OCI-LY1 (cell line): Measurements from ENCODE around the gene HPS4.

Experiments
- H2AFZ ChIP-seq: fragments of 200-600 bp; sonication (generic), shearing (Covaris generic); 2 replicates; pipeline ENCODE4 v1.6.0; 2014; ENCODE audit warnings: antibody characterized with exemption, mild to moderate bottlenecking, low read length
- H3F3A ChIP-seq: fragments of 200-600 bp; sonication (generic), shearing (Covaris generic); 2 replicates; pipeline ENCODE4 v1.6.0; 2014; ENCODE audit warnings: mild to moderate bottlenecking, antibody characterized with exemption, low read length, moderate library complexity; ENCODE audit not compliant: insufficient read depth
- H3K27ac ChIP-seq: fragments of 200-600 bp; sonication (generic); 2 replicates; pipeline ENCODE4 v1.5.1; 2014; ENCODE audit warnings: low read length, mixed run types, mild to moderate bottlenecking, low read depth; ENCODE audit not compliant: poor library complexity, severe bottlenecking
- H3K27me3 ChIP-seq: fragments of 200-600 bp; sonication (generic); 2 replicates; pipeline ENCODE4 v1.6.0; 2014; ENCODE audit warnings: antibody characterized with exemption, mild to moderate bottlenecking, low read length, moderate library complexity; ENCODE audit not compliant: insufficient read depth
- H3K36me3 ChIP-seq: fragments of 200-600 bp; sonication (generic); 2 replicates; pipeline ENCODE4 v1.6.1; 2014; ENCODE audit warnings: mild to moderate bottlenecking, antibody characterized with exemption, low read length, moderate library complexity, mixed read lengths; ENCODE audit not compliant: insufficient read depth
- H3K4me1 ChIP-seq: fragments of 200-600 bp; sonication (generic); 2 replicates; pipeline ENCODE4 v1.5.1; 2014; ENCODE audit warnings: mild to moderate bottlenecking, low read length, moderate library complexity; ENCODE audit not compliant: insufficient read depth, severe bottlenecking
- H3K4me2 ChIP-seq: fragments of 200-600 bp; sonication (generic), shearing (Covaris generic); 2 replicates; pipeline ENCODE4 v1.6.1; 2014; ENCODE audit warnings: low read length
- H3K4me3 ChIP-seq: fragments of 200-600 bp; sonication (generic); 2 replicates; pipeline ENCODE4 v1.5.1; 2014; ENCODE audit warnings: low read length, low read depth, mild to moderate bottlenecking, mixed read lengths; ENCODE audit not compliant: poor library complexity, severe bottlenecking
- H3K79me2 ChIP-seq: fragments of 200-600 bp; shearing (Covaris generic); 2 replicates; pipeline ENCODE4 v1.6.1; 2016; ENCODE audit warnings: mixed run types, low read length, mixed read lengths; ENCODE audit not compliant: insufficient read depth
- H3K9ac ChIP-seq: fragments of 200-600 bp; sonication (generic), shearing (Covaris generic); 2 replicates; pipeline ENCODE4 v1.6.1; 2014; ENCODE audit warnings: mild to moderate bottlenecking, low read length, mixed read lengths
- H3K9me2 ChIP-seq: fragments of 200-600 bp; sonication (generic), shearing (Covaris generic); 2 replicates; pipeline ENCODE4 v1.6.1; 2014; ENCODE audit warnings: low read depth, mild to moderate bottlenecking, low read length, mixed read lengths
- H3K9me3 ChIP-seq: fragments of 200-600 bp; shearing (Covaris generic); 2 replicates; pipeline ENCODE4 v1.6.1; 2014; ENCODE audit warnings: low read length, mixed read lengths
- H4K20me1 ChIP-seq: fragments of 200-600 bp; sonication (generic), shearing (Covaris generic); 2 replicates; pipeline ENCODE4 v1.6.0; 2016; ENCODE audit warnings: mild to moderate bottlenecking, low read length; ENCODE audit not compliant: insufficient read depth
- EZH2 ChIP-seq: fragments of 200-600 bp; sonication (generic), shearing (Covaris generic); IDR thresholded peaks from 2 replicates; pipeline ENCODE4 v1.8.0; 2017; ENCODE audit warnings: borderline replicate concordance, mixed run types, mild to moderate bottlenecking, antibody characterized with exemption, low read length, moderate library complexity, mixed read lengths
- TF ChIP-seq, protein P1 (sequence below): fragments of 200-600 bp; sonication (generic), shearing (Covaris generic); IDR thresholded peaks from 2 replicates; pipeline ENCODE4 v1.5.1; 2017; ENCODE audit warnings: mild to moderate bottlenecking, antibody characterized with exemption, low read length, moderate library complexity, mixed read lengths

HPS4 gene

DNA sequence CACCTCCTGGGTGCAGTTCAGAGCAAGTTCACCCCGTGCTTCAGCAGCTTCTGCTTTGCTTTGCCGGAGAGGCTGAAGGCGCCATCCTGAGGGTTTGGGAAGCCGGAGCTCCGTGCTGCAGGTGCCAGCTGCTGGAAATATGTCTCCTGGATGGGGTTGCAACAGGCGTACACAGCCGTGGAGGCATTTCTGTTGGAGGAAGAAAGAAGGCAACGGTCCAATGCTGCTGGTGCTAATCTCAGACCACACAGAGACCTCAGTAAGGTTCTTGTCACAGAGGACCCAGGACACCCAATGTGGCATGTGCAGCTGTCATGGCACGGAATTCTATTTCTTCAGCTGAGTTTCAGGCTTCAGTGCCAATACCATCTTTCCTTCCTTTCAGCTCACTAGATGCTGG is 30.4 kb downstream of the HPS4 start:
- H3K9ac ChIP-seq, result no peak overlapping the region
- no peak overlapping the region for H3K4me2 ChIP-seq
- TF ChIP-seq, protein P1, sequence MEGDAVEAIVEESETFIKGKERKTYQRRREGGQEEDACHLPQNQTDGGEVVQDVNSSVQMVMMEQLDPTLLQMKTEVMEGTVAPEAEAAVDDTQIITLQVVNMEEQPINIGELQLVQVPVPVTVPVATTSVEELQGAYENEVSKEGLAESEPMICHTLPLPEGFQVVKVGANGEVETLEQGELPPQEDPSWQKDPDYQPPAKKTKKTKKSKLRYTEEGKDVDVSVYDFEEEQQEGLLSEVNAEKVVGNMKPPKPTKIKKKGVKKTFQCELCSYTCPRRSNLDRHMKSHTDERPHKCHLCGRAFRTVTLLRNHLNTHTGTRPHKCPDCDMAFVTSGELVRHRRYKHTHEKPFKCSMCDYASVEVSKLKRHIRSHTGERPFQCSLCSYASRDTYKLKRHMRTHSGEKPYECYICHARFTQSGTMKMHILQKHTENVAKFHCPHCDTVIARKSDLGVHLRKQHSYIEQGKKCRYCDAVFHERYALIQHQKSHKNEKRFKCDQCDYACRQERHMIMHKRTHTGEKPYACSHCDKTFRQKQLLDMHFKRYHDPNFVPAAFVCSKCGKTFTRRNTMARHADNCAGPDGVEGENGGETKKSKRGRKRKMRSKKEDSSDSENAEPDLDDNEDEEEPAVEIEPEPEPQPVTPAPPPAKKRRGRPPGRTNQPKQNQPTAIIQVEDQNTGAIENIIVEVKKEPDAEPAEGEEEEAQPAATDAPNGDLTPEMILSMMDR, result no peak
- TF ChIP-seq EZH2, result no peak
- H4K20me1 ChIP-seq, result no peaks in the 10 kb centered on the region
- no peaks in the 10 kb centered on the region for H3K9me3 ChIP-seq
- no peaks in the 10 kb centered on the region for H3K79me2 ChIP-seq
- H2AFZ ChIP-seq, result no peak overlapping the region
- H3K4me1 ChIP-seq, result no peaks in the 10 kb centered on the region
- H3K27me3 ChIP-seq, result no peaks in the 10 kb centered on the region
- H3K9me2 ChIP-seq, result no peaks in the 10 kb centered on the region
- H3K27ac ChIP-seq, result no peak overlapping the region
- no peaks in the 10 kb centered on the region for H3F3A ChIP-seq
- no peak overlapping the region for H3K4me3 ChIP-seq
- H3K36me3 ChIP-seq, result peaks cover 68% of the 10 kb centered on the region

DNA sequence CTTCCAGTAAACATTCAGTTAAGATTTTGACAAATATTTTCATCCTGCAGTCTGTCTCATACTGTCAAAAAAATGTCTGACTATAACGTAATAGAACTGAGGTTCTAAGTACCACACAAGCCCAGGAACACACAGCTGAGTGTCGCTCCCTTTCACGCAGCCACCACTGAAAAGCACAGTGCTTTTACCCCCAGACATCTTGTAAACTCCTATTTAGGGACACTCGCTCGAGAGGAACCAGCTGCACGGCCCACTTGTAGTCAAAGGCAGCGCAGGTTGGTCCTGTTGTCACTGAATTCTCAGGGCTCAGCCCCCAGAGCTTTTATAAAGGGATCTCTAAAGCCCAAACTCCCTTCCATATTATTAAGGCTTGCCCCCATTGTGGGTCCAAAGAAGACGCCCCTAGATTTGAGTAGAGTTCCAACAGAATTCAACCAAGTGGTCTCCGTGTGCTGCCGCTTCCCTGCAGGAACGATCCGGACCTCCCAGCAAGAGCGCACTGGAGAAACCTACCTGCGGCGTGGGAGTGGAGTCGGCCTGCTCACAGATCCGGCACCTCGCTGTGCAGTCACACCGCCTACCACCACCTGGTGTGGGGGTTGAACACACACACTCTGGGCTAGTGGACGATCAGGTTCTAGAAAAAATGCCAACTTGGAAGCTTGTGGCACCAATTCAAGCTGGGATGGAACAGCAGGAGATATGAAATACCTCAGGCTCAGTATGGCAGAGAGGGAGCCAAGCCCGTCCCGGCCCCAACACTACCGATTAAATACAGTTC is 31.2 kb downstream of the HPS4 start:
- no peaks in the 10 kb centered on the region for H4K20me1 ChIP-seq

DNA sequence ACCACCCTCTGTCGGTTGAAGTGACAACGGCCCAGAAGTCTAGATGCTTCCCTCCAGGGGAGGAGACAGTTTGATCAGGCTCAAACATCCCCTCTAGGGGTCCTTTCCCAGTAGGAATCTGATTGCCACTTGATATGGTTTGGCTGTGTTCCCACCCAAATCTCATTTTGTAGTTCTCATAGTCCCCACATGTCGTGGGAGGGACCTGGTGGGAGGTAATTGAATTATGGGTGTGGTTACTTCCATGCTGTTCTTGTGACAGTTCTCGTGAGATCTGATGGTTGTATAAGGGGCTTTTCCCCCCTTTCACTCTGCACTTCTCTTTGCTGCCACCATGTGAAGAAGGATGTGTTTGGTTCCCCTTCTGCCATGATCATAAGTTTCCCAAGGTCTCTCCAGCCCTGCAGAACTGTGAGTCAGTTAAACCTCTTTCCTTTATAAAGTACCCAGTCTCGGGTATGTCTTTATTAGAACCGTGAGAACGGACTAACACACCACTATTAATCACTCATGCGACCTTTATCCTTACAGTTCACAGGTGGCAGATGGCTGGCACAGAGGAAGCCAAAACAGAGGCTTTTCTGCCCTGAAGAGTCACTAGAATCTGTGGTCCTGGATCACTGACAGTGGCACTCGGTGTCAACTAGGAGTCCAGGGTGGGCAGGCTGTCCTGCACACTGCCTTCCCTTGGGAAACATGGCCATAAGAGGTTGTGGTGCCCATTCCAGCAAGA is 33.0 kb downstream of the HPS4 start:
- H3K79me2 ChIP-seq, result no peaks in the 10 kb centered on the region
- H3K4me2 ChIP-seq, result no peak overlapping the region
- TF ChIP-seq, protein P1, result no peak
- no peak for TF ChIP-seq EZH2
- H4K20me1 ChIP-seq, result no peaks in the 10 kb centered on the region
- H3K27ac ChIP-seq, result no peak overlapping the region
- no peaks in the 10 kb centered on the region for H3K27me3 ChIP-seq
- no peaks in the 10 kb centered on the region for H3K4me1 ChIP-seq
- peaks cover 48% of the 10 kb centered on the region for H3K36me3 ChIP-seq
- H3K9me2 ChIP-seq, result no peaks in the 10 kb centered on the region
- H3K9ac ChIP-seq, result no peak overlapping the region
- no peaks in the 10 kb centered on the region for H3F3A ChIP-seq
- no peak overlapping the region for H2AFZ ChIP-seq
- H3K4me3 ChIP-seq, result no peak overlapping the region
- no peaks in the 10 kb centered on the region for H3K9me3 ChIP-seq

More for the DNA sequence above, 31.2 kb downstream of the HPS4 start:
- Histone ChIP-seq H3K27ac (no peak overlapping the region), H3K9me2 (no peaks in the 10 kb centered on the region), H3K4me2 (no peak overlapping the region), H3K4me1 (no peaks in the 10 kb centered on the region), H3K27me3 (no peaks in the 10 kb centered on the region), H2AFZ (no peak overlapping the region), H3K36me3 (peaks cover 60% of the 10 kb centered on the region), H3K4me3 (no peak overlapping the region), H3K9me3 (no peaks in the 10 kb centered on the region), H3K9ac (no peak overlapping the region), H3F3A (no peaks in the 10 kb centered on the region), H3K79me2 (no peaks in the 10 kb centered on the region)
- TF ChIP-seq, protein P1, result no peak
- no peak for TF ChIP-seq EZH2
